Tibial nerve (tissue), 4 donors: ENCODE measurements around the gene TINAGL1.

Experiments used
- CTCF ChIP-seq, 5 experiments: fragments of 200-600 bp in 3 of 5; fragments of 450-650 bp in 2 of 5; sonication (generic) in 3 of 5; IDR thresholded peaks; one replicate each; pipeline ENCODE4 v1.5.1; 2016 to 2019; ENCODE audit warnings: antibody characterized with exemption in 5 of 5, mild to moderate bottlenecking in 3 of 5, moderate library complexity in 2 of 5
- EP300 ChIP-seq, 2 donors: sonication (generic); formaldehyde crosslinking; IDR thresholded peaks; one replicate each; pipeline ENCODE4 v1.6.1; 2017; ENCODE audit warnings: antibody characterized with exemption in 2 of 2, mild to moderate bottlenecking in 1 of 2
- POLR2A ChIP-seq, 2 donors: fragments of 450-650 bp; IDR thresholded peaks; one replicate each; pipeline ENCODE4 v1.6.1; 2017; ENCODE audit warnings: antibody characterized with exemption in 2 of 2, mild to moderate bottlenecking in 2 of 2, moderate library complexity in 2 of 2

GRCh38 chr1:31539329-31539728 lies 37.0 kb upstream of the TINAGL1 start:
- TF ChIP-seq CTCF (IDR thresholded peaks at IDR 0.05) (no peak), POLR2A (IDR thresholded peaks at IDR 0.05) (no peak), EP300 (IDR thresholded peaks at IDR 0.05) (no peak)
